Raji (cell line): Measurements from ENCODE around the gene KCTD19.

Experiments
- POLR2A ChIP-seq: IDR thresholded peaks from 2 replicates; pipeline ENCODE4 v1.6.1; 2011; ENCODE audit warnings: low read depth, low read length, control low read depth; ENCODE audit not compliant: insufficient read depth

Gene KCTD19

DNA sequence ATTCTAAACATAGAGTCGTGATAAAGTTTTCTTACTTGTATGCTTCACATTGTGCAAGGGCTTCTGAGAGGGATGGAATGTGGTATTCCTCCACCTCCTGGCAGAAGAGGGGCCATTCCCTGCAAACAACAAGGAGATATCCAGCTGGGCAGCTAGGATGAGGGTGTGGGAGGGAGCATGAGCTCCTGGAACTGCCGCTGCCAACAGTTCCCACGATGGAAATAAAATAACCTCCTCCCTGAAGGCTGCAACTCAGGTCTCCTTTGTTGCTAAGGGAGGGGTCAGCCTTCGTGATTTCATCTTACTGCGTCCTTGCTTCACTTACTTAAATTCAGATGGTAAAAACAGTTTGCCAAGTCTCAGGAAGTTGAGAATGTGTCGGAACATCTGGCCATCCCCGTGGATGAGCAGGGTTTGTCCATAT is 31.6 kb downstream of the KCTD19 start:
- TF ChIP-seq POLR2A = no peak

DNA sequence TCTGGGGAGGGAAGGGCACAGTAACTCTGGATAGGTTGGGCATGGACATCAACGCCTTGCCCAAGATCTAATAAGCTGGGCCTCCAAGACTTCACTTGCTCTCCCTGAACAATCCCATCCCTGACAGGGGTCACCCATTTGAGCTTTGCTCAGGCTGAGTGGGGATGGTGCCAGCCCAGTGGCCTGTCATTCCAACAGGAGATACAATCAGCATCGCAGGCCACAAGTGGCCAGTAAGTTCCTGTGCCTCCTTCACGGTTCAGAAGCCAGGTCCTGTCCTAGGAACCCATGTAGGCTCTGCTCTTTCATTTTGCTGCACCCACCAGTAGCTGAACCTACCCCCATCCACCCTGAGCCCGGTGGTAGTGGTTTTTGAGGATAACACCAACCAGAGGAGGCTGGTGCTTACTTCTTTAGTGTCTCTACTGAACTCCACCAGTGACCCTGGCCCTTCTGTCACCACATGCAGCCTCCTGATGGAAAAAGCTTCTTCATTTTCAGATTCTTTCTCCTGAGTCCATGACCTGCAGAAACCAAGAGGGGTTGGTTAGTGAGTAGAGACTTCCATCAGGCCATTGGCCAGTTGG is 32.3 kb downstream of the KCTD19 start:
- no peak for TF ChIP-seq POLR2A

DNA sequence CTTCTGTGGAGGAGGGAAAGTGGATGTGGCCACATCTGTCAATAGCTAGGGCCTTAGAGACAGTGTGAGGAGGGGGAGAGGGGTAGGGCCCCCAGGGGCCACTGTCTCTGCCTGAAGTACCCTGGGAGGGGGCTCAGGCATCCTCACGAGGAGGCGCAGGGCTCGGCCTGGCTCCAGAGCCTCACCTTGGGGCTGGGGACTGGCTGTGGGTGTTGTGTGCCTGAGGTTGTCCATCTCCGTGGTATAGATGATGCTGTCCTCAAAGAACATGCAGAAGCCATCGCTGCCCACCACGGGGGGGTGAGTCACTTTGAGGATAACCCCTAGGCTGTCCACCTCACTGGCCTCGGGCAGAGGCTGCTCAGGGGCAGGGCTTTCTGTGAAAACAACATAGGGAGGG is 35.1 kb downstream of the KCTD19 start:
- no peak for TF ChIP-seq POLR2A

DNA sequence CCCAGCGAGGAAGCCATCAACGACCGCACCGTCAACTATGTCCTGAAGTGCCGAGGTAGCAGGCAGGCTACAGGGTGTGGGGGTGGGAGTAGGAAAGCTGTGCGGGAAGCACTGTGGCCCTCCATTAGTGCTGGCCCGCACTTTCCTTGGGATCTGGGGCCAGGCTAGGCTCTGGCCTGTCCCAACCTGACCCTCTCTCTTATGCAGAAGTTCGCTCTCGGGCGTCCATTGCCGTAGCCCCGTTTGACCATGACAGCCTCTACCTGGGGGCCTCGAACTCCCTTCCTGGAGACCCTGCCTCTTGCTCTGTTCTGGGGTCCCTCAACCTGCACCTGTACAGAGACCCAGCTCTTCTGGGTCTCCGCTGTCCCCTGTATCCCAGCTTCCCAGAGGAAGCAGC is 38.6 kb downstream of the KCTD19 start:
- no peak for TF ChIP-seq POLR2A

DNA sequence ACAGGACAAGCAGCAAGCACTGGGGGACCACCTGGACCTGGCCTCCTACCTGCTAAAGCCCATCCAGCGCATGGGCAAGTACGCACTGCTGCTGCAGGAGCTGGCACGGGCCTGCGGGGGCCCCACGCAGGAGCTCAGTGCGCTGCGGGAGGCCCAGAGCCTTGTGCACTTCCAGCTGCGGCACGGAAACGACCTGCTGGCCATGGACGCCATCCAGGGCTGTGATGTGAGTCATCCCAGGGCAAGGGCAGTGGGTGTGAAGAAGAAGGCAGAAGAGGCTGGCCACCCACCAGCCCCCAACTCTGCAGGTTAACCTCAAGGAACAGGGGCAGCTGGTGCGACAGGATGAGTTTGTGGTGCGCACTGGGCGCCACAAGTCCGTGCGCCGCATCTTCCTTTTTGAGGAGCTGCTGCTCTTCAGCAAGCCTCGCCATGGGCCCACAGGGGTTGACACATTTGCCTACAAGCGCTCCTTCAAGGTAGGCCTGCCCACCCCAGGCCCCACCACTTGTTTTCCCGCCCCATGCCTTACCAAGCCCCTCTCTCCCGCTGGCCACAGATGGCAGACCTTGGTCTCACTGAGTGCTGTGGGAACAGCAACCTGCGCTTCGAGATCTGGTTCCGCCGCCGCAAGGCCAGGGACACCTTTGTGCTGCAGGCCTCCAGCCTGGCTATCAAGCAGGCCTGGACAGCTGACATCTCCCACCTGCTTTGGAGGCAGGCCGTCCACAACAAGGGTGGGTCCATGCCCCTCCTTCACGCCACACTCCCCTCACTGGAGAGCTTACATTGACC is 39.9 kb downstream of the KCTD19 start:
- TF ChIP-seq POLR2A = no peak

DNA sequence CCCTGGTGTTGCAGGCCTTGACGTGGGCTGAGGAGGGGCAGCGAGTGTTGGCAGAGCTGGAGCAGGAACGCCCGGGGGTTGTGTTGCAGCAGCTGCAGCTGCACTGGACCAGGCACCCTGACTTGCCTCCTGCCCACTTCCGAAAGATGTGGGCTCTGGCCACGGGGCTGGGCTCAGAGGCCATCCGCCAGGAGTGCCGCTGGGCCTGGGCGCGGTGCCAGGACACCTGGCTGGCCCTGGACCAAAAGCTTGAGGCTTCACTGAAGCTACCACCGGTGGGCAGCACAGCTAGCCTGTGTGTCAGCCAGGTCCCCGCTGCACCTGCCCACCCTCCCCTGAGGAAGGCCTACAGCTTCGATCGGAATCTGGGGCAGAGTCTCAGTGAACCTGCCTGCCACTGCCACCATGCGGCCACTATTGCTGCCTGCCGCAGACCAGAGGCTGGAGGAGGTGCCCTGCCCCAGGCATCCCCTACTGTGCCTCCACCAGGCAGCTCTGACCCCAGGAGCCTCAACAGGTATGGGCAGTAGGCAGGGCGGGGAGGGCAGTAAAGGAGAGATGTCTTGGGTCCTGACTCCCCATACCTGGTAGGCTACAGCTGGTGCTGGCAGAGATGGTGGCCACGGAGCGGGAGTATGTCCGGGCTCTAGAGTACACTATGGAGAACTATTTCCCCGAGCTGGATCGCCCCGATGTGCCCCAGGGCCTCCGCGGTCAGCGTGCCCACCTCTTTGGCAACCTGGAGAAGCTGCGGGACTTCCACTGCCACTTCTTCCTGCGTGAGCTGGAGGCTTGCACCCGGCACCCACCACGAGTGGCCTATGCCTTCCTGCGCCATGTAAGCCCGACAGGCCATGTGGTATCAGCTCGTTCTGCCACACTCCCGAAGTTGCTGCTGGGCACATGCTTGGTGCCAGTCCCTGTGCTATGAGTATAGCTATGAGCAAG is 41.6 kb downstream of the KCTD19 start:
- TF ChIP-seq POLR2A = no peak

DNA sequence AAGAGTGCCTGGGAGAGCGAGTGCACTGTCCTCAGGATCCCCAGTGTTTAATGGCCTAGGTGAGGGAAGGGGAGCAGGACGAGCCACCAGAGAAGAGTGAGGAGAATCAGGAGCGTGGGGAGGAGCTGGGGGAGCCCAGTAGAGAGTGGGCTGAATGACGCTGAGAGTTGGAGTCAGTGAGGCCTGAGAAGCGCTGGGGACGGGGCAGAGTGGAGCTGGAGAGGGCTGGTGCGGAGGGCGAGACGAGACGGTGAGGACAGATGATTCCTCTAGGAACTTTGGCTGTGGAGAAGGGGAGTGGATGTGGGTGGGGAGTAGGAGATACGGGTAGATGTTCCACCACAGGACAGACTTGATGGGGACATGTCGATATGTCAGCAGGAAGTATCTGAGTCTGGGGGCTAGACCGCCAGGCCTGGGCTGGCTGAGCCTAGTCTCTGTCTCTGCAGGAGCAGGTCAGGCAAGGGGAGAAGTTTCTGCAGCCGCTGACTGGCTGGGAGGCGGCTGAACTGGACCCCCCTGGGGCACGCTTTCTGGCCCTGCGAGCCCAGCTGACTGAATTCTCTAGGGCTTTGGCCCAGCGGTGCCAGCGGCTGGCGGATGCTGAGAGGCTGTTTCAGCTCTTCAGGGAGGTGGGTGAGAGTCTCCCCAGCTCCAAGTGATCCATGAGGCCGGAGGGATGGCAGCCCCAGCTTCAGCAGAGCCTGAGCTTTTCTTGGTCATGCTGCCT is 42.5 kb downstream of the KCTD19 start:
- TF ChIP-seq POLR2A = no peak

DNA sequence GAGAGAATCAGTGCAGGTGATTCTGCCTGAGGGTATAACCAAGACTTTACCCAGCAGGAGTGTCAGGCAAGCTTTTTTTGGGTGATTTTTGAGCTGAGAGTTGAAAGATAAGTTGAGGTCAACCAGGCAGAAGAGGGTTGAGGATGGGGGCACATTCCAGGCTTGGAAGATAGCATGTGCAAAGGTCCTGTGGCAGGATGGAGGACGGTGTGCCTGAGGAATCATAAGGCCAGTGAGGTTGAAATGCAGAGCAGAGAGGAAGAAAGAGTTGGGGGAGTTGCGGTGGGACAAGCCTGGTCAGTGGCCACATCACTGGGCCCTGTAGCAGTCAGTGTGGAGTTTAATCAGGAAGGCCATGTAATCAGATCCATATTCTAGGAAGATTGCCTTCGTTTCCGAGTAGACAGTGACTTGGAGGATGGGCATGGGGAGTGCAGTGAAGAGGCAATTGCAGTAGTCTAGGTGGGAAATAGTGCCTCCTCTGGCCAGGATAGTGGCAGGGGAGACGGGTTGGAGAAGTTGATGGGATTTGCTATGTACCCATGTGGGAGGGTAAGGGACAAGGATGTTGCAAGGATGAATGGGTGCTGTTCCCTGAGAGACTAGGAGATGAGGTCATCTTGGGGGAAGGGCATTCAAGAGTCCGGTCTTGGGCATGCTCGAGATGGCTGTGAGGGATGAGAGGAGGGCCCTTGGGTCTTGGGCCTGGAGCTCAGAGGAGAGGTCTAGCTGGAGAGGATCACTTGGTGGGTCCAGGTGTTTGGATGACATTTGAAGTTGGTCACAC is 43.3 kb downstream of the KCTD19 start:
- TF ChIP-seq POLR2A = no peak

DNA sequence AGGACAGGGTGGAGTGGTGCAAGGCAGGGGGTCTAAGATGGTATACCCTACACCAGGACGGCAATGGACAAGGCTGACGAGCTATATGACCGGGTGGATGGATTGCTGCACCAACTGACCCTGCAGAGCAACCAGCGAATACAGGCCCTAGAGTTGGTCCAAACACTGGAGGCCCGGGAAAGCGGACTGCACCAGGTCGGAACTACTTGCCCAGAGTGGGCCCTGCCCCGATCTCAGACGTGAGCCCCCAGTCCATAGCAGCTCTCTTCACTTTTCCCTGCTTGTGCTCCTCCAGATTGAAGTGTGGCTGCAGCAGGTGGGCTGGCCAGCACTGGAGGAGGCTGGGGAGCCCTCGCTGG is 44.1 kb downstream of the KCTD19 start:
- no peak for TF ChIP-seq POLR2A

DNA sequence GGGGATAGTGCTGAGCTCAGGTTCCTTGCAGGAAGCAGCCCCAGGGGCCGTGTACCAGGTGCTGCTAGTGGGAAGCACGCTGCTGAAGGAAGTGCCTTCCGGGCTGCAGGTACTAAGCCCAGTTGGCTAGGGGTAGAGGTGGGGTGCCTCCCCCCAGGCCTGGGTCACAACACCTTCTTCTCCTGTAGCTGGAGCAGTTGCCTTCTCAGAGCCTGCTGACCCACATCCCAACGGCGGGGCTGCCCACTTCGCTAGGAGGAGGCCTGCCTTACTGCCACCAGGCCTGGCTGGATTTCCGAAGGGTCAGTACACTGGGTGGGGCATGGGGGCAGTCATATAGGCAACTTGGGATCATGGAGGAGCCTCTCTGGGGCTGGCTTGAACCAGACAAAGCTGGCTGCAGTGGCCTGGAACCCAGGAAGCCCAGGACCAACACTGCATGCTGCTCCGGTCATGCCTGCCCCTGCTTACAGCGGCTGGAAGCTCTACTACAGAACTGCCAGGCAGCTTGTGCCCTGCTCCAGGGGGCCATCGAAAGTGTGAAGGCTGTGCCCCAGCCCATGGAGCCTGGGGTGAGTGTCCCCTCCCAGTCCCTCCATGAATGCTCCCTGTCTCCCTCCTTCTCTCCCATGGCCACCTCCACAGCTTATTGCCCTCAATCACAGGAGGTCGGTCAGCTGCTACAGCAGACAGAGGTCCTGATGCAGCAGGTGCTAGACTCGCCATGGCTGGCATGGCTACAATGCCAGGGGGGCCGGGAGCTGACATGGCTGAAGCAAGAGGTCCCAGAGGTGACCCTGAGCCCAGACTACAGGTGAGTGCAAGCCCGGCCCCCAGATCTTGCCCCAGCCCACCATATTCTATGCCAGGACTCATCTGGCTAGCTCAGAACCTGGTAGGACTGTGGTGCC is 44.8 kb downstream of the KCTD19 start:
- no peak for TF ChIP-seq POLR2A

DNA sequence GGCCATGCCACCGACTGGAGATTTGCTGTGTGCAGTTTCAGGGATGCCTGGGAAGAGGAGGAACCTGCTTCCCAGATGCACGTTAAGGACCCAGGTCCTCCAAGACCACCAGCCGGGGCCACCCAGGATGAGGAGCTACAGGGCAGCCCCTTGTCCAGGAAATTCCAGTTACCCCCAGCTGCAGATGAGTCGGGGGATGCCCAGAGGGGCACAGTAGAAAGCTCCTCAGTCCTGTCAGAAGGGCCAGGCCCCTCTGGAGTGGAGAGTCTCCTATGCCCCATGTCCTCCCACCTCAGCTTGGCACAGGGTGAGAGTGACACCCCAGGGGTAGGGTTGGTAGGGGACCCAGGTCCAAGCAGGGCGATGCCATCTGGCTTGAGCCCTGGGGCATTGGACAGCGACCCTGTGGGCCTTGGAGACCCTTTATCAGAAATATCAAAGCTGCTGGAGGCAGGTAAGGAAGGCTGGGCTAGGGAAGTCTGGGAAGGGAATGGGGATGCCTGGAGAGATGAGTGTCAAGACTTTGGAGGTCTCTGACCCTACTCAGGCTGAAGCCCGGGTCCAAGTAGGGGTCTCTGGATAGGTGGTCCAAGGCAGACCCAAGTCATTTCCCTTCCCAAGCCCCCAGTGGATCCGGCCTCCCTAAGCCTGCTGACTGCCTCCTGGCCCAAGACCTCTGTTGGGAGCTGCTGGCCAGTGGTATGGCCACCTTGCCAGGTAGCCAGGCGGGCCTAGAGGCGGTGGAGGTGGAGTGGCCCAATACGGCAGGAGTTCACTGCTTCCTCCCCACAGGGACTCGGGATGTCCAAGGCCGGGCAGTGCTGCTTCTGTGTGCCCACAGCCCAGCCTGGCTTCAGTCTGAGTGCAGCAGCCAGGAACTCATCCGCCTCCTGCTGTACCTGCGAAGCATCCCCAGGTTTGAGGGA is 46.2 kb downstream of the KCTD19 start:
- TF ChIP-seq POLR2A = no peak
